Hypothalamus (tissue), 51 donors: Measurements from ENCODE around the gene EFEMP2.

Experiments
- DNase-seq, 51 donors: peaks; one replicate each; lab custom pipeline; 2025; lab: John Stamatoyannopoulos, UW

The EFEMP2 gene

GRCh38 chr11:65900899-65901180, 28.2 kb upstream of the EFEMP2 start:
- no peak for DNase-seq

GRCh38 chr11:65900125-65900898, 27.7 kb upstream of the EFEMP2 start, which contains the start of gene FOSL1:
TSS of gene FOSL1 (minus strand) at chr11:65900388. CDS start at chr11:65900339, 49 bp downstream.
- peak in 35 of 51 donors; percentile 6 to 84 (median 53) for DNase-seq

GRCh38 chr11:65899356-65900124, 26.9 kb upstream of the EFEMP2 start:
- DNase-seq, result peak in 4 of 51 donors; percentile 8 to 27 (median 16)

GRCh38 chr11:65898656-65899355, 26.2 kb upstream of the EFEMP2 start:
- DNase-seq, result no peak

GRCh38 chr11:65897020-65897471, 24.4 kb upstream of the EFEMP2 start:
- no peak for DNase-seq

- no peak for DNase-seq
These were observed 23.7 kb upstream of the EFEMP2 start for GRCh38 chr11:65896034-65896999.

GRCh38 chr11:65895482-65895981, 22.9 kb upstream of the EFEMP2 start:
- DNase-seq, result no peak

GRCh38 chr11:65894034-65894591, 21.5 kb upstream of the EFEMP2 start:
- DNase-seq, result peak in 5 of 51 donors; percentile 14 to 25 (median 20)

- DNase-seq, result no peak
These were observed 20.2 kb upstream of the EFEMP2 start for GRCh38 chr11:65892661-65893317.

GRCh38 chr11:65892137-65892540, 19.5 kb upstream of the EFEMP2 start:
- DNase-seq, result peak in 1 of 51 donors; percentile 8

GRCh38 chr11:65891219-65892136, 18.9 kb upstream of the EFEMP2 start:
- peak in 5 of 51 donors; percentile 12 to 41 (median 17) for DNase-seq

- DNase-seq, result peak; percentile 73 to 99 (median 96)
These were observed 18.0 kb upstream of the EFEMP2 start, which contains the start of gene CCDC85B for GRCh38 chr11:65890324-65891218. TSS of gene CCDC85B (plus strand) at chr11:65890673. CDS start at chr11:65890784, 111 bp downstream.

- peak; percentile 67 to 98 (median 95) for DNase-seq
These were observed 15.7 kb upstream of the EFEMP2 start, which contains the start of gene FIBP for GRCh38 chr11:65888163-65888814. TSS of gene FIBP (minus strand) at chr11:65888471. CDS start at chr11:65888418, 53 bp downstream.

- DNase-seq, result no peak
These were observed 15.1 kb upstream of the EFEMP2 start for GRCh38 chr11:65887723-65888162.

GRCh38 chr11:65886826-65887722, 14.5 kb upstream of the EFEMP2 start:
- no peak for DNase-seq
